Vagina (tissue), 2 donors: ENCODE data around the gene SSTR1.

Experiments
- POLR2A ChIP-seq, 2 donors: fragments of 450-650 bp; IDR thresholded peaks; one replicate each; pipeline ENCODE4 v1.6.1; 2017; ENCODE audit warnings: antibody characterized with exemption in 2 of 2, mild to moderate bottlenecking in 2 of 2, moderate library complexity in 2 of 2
- POLR2AphosphoS5 ChIP-seq, 2 donors: sonication (generic); formaldehyde crosslinking; IDR thresholded peaks; one replicate each; pipeline ENCODE4 v1.9.0; 2017; ENCODE audit warnings: antibody characterized with exemption in 2 of 2, mild to moderate bottlenecking in 2 of 2, low read depth in 1 of 2; ENCODE audit not compliant: insufficient read depth in 1 of 2
- TF ChIP-seq, protein P1 (sequence below), 3 experiments: fragments of 450-650 bp in 2 of 3; fragments of 200-600 bp in 1 of 3; sonication (generic) in 1 of 3; IDR thresholded peaks; one replicate each; pipeline ENCODE4 v1.5.1; 2017 to 2019; ENCODE audit warnings: antibody characterized with exemption in 3 of 3, mild to moderate bottlenecking in 2 of 3, moderate library complexity in 2 of 3

GRCh38 chr14:38207736-38208617, at the start of gene SSTR1:
- TF ChIP-seq, protein P1, sequence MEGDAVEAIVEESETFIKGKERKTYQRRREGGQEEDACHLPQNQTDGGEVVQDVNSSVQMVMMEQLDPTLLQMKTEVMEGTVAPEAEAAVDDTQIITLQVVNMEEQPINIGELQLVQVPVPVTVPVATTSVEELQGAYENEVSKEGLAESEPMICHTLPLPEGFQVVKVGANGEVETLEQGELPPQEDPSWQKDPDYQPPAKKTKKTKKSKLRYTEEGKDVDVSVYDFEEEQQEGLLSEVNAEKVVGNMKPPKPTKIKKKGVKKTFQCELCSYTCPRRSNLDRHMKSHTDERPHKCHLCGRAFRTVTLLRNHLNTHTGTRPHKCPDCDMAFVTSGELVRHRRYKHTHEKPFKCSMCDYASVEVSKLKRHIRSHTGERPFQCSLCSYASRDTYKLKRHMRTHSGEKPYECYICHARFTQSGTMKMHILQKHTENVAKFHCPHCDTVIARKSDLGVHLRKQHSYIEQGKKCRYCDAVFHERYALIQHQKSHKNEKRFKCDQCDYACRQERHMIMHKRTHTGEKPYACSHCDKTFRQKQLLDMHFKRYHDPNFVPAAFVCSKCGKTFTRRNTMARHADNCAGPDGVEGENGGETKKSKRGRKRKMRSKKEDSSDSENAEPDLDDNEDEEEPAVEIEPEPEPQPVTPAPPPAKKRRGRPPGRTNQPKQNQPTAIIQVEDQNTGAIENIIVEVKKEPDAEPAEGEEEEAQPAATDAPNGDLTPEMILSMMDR (IDR thresholded peaks at IDR 0.05): no peak
- TF ChIP-seq POLR2A (IDR thresholded peaks at IDR 0.05) (no peak), POLR2AphosphoS5 (IDR thresholded peaks at IDR 0.05; ENCODE audit: insufficient read depth in 1 of 2, low read depth in 1 of 2) (no peak)
